MM.1S (cell line): ENCODE measurements around the gene C2orf69.

Experiments
- EZH2 ChIP-seq: fragments of 300-600 bp; sonication (generic); optimal IDR thresholded peaks from 2 replicates; pipeline ENCODE3; 2017; ENCODE audit warnings: low read depth, mild to moderate bottlenecking, antibody characterized with exemption, low read length, mixed read lengths
- EZH2phosphoT487 ChIP-seq: fragments of 300-600 bp; sonication (generic); IDR thresholded peaks from 2 replicates; pipeline ENCODE4 v1.6.1; 2018; ENCODE audit warnings: antibody characterized with exemption, low read length
- TF ChIP-seq, protein P1 (sequence below): fragments of 300-600 bp; sonication (generic); IDR thresholded peaks from 2 replicates; pipeline ENCODE4 v1.5.1; 2016; ENCODE audit warnings: antibody characterized with exemption, low read length, mixed read lengths

DNA sequence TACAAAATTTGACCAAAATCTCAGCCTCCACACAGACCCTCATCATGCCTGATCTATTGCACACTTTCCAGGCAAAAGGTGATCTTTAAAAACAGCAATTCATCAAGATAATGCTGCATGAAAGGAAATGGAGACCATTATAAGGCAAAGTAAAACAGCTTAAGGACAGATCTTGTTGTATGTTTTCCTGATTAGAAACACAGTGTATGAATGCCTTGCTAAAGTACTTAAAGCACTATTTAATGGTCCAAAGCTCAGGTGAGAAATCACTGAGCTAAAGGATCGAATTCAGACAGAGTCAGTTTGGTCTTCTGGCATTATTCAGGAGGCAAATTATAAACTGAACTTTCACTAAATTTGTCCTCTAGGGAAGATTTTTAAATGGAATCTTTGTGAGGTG, 41.4 kb upstream of the C2orf69 start:
- TF ChIP-seq, protein P1, sequence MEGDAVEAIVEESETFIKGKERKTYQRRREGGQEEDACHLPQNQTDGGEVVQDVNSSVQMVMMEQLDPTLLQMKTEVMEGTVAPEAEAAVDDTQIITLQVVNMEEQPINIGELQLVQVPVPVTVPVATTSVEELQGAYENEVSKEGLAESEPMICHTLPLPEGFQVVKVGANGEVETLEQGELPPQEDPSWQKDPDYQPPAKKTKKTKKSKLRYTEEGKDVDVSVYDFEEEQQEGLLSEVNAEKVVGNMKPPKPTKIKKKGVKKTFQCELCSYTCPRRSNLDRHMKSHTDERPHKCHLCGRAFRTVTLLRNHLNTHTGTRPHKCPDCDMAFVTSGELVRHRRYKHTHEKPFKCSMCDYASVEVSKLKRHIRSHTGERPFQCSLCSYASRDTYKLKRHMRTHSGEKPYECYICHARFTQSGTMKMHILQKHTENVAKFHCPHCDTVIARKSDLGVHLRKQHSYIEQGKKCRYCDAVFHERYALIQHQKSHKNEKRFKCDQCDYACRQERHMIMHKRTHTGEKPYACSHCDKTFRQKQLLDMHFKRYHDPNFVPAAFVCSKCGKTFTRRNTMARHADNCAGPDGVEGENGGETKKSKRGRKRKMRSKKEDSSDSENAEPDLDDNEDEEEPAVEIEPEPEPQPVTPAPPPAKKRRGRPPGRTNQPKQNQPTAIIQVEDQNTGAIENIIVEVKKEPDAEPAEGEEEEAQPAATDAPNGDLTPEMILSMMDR, result no peak
- TF ChIP-seq EZH2, result no peak
- no peak for TF ChIP-seq EZH2phosphoT487
